LoVo (cell line): Measurements from ENCODE around the gene SBNO2.

Source experiments
- DNase-seq: peaks from one replicate; pipeline ENCODE4 v3.0.0-alpha.2; 2016; ENCODE audit warnings: low spot score

The SBNO2 gene

GRCh38 chr19:1173845-1174809, at the start of gene SBNO2:
SBNO2 (minus strand) TSS chr19:1174268; CDS start chr19:1154276, 19,992 bp downstream.
- peak; percentile 89 for DNase-seq

GRCh38 chr19:1223018-1223855, 49.2 kb upstream of the SBNO2 start:
- no peak for DNase-seq

GRCh38 chr19:1222394-1222793, 48.3 kb upstream of the SBNO2 start:
- DNase-seq, result no peak

GRCh38 chr19:1221904-1222255, 47.8 kb upstream of the SBNO2 start:
- DNase-seq, result no peak

- no peak for DNase-seq
These were observed 47.2 kb upstream of the SBNO2 start for GRCh38 chr19:1220976-1221903.

- no peak for DNase-seq
These were observed 46.4 kb upstream of the SBNO2 start for GRCh38 chr19:1220477-1220930.

GRCh38 chr19:1219786-1220476, 45.9 kb upstream of the SBNO2 start:
- DNase-seq, result no peak

- DNase-seq, result no peak
These were observed 44.9 kb upstream of the SBNO2 start for GRCh38 chr19:1218751-1219567.

GRCh38 chr19:1217366-1217765, 43.3 kb upstream of the SBNO2 start:
- no peak for DNase-seq

- no peak for DNase-seq
These were observed 42.7 kb upstream of the SBNO2 start for GRCh38 chr19:1216756-1217155.

- no peak for DNase-seq
These were observed 41.0 kb upstream of the SBNO2 start for GRCh38 chr19:1214862-1215731.

- DNase-seq, result no peak
These were observed 40.3 kb upstream of the SBNO2 start for GRCh38 chr19:1214299-1214861.

GRCh38 chr19:1213391-1214286, 39.6 kb upstream of the SBNO2 start:
- no peak for DNase-seq

- DNase-seq, result no peak
These were observed 37.6 kb upstream of the SBNO2 start for GRCh38 chr19:1211494-1212234.

GRCh38 chr19:1210227-1210538, 36.1 kb upstream of the SBNO2 start:
- DNase-seq, result no peak

GRCh38 chr19:1208830-1209229, 34.8 kb upstream of the SBNO2 start:
- peak; percentile 91 for DNase-seq

GRCh38 chr19:1206864-1207450, 32.9 kb upstream of the SBNO2 start:
- DNase-seq, result no peak
